ENCODE measurements around the gene THSD4.

Gene THSD4

DNA sequence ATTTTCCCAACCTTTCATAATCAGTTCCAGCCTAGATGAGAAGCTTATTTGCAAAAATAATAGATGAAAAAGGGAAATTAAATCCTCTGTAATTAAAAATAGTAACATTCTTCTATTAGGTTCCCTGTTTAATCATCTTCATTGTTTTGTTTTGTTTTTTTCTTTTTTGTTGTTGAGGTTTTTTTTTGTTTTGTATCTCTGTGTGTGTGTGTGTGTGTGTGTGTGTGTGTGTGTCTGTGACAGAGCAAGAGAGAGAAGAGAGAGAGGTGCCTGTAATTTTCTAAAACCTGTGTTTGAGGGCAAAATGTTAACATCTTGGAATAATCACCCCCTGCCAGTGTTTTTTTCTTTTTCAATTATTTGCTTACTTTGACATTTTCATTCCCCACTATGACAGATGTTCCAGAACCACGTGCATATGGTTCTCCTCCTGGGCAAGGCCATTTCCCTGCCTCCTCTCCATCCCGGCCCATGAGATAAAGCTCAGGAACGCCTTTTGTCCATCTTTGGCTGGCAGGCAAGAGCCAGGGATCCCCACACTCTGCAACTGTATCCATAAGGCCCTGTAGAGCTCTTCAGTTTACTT lies 573.3 kb downstream of the THSD4 start:
- DNase-seq (ENCODE audit: low spot score), result no peak

GRCh38 chr15:71691081-71691457 lies 575.8 kb downstream of the THSD4 start:
- DNase-seq (ENCODE audit: low spot score), result no peak

DNA sequence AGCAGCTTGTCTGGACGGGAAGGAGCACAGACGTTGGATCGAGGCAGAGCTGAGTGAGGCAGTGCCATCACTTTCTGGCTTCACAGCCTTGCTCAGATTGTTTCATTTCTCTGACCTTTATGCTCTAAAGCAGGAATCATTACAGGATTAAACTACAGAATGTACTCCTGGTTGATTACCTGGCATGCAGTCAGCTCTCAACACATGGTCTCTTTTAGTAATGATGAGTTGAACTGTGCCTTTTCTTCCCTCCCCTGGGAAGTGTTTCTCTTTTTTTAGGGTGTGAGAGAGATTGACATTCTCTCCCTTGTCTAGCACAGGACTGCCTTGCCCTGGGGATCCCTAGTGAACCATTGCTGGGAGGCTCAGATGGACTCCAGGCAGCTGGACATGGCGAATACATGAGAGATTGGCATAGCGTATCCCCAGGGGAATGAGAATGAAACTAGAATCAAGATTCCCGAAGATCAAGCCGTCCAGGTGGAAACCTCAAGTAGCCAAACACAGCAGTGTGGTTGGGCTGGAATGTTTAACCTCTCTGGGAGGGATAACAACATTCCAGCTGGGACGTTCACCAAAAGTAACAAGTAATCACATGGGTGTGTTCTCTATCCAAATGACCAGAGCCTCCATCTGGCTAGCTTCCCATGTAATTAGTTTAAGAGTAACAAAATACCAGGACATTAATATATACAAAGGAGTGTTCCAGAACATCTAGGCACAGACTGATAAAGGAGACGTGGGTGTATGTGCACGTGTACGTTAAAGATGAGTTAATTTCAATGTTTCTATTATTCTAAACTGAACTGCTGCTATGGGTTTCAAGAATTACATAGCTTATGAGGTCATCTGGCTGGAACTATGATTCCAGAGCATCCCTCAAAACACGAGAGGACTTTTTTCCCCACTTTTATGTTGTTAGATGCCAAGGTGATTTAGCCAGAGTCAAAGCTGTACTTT lies 576.5 kb downstream of the THSD4 start:
- DNase-seq (ENCODE audit: low spot score), result no peak

DNA sequence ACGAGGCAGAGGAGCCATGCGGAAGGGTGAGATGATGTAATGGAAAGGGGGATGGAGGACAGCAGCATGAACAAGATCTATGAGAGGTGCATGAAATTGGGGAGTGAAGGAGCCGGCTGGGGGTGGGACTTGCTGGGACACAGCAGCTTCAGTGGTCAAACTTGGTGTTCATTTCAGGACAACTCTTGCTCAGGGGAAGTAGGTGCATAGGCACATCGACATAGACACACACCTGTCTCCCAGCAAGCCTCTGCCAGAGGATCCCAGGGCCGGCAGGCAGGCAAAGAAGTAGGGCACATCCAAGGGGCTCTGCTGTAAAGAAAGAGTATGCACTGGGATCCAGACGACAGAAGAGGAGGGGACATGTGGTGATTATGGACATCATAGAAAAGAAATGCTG lies 582.0 kb downstream of the THSD4 start:
- no peak for DNase-seq (ENCODE audit: low spot score)

GRCh38 chr15:71698030-71698429 lies 582.8 kb downstream of the THSD4 start:
- no peak for DNase-seq (ENCODE audit: low spot score)

DNA sequence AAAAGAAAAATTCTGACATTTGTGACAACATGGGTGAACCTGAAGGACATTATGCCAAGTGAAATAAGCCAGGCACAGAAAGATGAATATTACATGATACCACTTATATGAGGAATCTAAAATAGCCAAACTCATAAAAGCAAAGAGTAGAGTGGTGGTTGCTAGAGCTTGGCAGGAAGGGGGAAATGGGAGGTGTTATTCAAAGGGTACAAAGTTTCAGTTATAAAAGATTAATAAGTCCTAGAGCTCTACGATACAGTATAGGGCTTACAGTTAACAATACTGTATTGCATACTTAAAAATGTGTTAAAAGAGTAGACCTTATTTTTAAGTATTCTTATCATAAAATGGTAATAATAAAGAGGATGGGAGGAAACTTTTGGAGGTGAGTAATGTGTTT lies 583.5 kb downstream of the THSD4 start:
- DNase-seq (ENCODE audit: low spot score), result no peak

DNA sequence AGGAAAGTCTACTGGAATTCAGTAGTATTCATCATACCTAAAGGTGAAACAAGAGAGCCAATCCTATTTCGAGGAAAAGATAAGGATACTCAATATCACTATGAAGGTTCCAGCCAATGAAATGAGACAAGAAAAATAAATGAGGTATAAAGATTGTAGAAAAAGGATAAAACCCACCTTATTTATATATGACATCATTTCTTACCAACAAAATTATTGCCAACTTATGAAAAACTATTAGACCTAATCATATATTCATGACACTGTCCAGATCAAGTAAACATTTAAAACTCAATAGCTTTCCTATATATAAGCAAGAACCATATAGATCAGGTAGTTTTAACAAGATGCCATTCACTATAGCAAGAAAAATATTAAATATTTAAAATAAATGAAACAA lies 584.7 kb downstream of the THSD4 start:
- no peak for DNase-seq (ENCODE audit: low spot score)

DNA sequence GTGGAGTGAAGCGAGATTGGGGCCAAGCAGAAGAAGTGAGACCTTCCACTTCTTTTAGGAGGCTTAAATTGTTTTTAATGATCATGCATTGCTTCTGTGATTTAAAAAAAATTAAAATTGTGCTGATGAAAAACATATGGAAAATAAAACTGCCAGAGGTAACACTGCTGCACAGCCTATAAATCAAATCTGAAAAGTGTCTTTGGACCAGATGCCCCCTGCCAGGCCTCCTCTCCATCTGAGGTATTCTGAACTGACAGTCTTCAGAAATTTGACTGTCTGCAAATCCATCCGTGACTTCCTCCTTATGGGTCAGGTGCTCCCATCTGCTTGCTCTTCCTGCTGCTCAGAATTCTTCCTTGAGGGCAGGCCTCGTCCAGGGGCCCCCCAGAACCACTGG lies 586.5 kb downstream of the THSD4 start:
- no peak for DNase-seq (ENCODE audit: low spot score)

GRCh38 chr15:71702496-71702895 lies 587.2 kb downstream of the THSD4 start:
- DNase-seq (ENCODE audit: low spot score), result no peak

DNA sequence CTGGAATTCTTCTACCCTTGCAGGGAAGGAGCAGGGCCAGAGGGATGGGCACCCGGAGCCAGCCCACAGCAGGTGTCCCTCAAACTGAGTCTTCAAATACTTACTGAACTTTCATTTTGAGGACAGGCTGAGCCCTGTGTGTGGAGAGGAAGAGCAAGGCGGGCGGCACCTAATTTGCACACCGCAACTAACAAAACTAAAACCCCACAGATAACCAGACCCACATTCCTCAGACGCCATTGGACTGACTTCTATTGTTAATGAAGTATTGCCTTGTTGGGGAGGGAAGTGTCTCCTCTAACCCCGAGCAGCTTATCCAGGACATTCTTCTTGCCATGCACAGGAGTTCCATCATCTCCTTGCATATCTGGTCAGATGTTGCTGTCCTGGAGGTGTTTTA lies 589.9 kb downstream of the THSD4 start:
- DNase-seq (ENCODE audit: low spot score), result no peak

GRCh38 chr15:71706461-71707229 lies 591.4 kb downstream of the THSD4 start:
- DNase-seq (ENCODE audit: low spot score), result no peak

DNA sequence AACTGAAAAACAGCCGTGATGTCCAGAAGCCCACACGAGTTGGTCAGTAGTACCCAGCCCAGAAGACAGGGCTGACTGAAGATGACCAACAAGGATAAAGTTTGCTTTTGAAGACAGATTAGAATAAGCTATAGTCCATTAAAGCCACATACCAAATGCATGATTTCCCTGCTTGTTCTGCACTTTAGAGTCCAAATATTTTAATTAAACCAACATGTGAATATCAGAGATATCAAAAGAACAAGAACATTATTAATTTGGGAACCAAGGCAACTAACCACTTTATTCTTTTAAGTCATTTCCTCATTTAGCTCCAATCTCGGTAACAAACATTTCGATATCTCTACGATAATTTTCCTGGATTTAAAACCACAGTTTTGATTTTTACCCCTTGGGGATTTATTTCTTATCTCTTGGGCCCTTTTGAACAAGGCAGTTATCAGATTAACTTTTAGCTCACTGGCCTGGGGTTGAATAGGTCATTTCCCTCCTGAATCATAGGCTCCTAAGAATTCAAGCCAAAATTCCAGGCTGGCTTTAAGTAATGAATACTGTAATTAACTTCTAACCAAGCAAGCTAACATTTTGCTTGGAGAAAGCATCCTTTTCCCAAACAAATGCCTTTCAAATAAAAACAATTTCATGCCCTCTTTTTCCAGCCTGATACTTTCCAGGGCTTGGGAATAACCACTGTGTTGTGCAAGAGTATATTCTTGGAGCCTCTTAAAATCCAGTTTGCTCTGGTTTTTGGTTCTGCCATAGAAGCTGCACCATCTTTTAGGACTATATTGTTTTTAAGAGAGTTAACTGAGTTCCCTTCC lies 592.2 kb downstream of the THSD4 start:
- no peak for DNase-seq (ENCODE audit: low spot score)

DNA sequence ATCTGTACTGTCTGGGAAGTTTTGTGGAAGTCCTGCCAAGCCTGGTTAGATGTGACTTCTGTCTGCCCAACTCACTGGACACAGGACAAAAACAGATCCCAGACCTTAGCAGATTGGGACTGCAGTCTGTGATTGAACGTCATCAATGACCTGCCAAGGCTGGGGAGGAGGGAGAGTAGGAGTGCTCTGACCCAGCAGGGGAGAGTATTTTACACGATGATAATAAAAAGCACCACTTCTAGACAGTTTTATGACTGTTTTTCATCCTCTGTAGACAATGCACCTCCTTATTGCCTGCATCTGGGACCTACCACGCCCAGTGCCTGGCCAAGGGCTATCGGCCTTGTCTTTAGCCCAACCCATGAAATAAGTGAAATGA lies 592.8 kb downstream of the THSD4 start:
- DNase-seq (ENCODE audit: low spot score), result no peak

DNA sequence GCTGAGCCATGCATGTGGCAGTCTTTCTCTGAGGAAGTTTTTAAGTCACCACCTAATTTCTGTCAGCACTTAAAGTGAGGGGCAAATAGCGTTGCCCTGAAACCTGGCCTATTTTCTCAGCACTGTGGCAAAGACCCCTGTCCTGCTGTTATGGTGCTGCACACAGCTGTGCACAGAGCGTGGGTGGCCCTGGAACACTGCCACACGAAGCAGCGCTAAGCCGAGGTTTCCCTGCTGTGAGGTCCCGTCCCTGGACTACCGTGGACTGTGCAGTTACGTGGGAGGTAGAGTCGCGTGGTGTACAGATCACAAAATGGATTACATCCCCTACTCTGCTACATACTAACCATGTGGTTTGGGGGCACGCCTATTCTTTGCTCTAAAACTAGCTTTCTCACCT lies 593.5 kb downstream of the THSD4 start:
- DNase-seq (ENCODE audit: low spot score), result no peak

DNA sequence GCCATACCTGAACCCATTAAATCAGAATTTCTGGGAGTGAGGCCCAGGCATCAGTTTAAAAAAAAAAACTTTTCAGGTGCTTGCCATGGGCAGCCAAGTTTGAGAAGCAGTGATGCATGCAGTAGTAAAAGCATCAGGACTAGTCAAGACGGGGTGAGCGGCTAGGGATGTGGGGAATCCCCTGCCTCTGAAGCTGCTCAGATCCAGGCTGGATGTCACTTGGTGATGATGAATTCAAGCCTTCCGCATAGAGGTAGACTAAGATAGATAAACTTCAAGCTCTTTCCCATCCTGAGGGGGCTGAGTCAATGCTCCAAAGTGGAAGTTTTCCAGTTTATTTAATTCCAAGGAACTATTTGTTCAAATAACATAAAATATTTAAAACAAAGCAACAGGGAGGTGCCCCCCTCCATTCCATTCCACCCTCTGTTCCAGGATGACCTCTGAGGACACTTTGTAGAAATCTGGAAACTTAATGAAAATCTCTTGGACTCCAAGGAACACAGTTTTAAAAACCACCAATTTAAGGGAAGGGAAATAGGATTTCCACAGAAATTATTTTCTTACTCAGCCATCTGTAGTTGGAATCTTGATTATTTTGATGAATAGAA lies 594.6 kb downstream of the THSD4 start:
- no peak for DNase-seq (ENCODE audit: low spot score)

GRCh38 chr15:71712182-71712581 lies 596.9 kb downstream of the THSD4 start:
- no peak for DNase-seq (ENCODE audit: low spot score)

- no peak for DNase-seq (ENCODE audit: low spot score)
Observed at GRCh38 chr15:71713191-71713809, 598.0 kb downstream of the THSD4 start.

DNA sequence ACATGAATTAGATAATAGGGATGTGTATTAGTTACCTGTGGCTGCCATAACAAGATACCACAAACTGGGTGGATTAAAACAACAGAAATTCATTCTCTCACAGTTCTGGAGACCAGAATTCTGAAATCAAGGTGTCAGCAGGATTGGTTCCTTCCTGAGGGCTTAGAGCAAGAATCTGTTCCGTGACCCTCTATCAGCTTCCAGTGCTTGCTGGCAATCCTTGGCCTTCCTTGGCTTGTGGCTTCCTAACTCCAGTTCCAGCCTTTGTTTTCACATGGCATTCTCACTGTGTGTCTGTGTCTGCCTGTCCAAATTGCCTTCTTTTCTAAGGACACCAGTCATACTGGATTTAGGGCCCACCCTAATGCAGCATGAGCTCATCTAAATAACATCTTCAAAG lies 600.6 kb downstream of the THSD4 start:
- DNase-seq (ENCODE audit: low spot score), result no peak

- no peak for DNase-seq (ENCODE audit: low spot score)
Observed at GRCh38 chr15:71716990-71717389, 601.7 kb downstream of the THSD4 start.

- DNase-seq (ENCODE audit: low spot score), result no peak
Observed at GRCh38 chr15:71718116-71718910, 603.0 kb downstream of the THSD4 start.
